Measurements from ENCODE around the gene PRKAA1. TPM values are rescaled to one million over a fixed set of nuclear protein-coding genes. Genes with fewer than 3 reads are reported as not detected.

PRKAA1 gene
- total and polyA plus RNA-seq, 2 of the 13 experiments (the other 11 are each of a cell fraction or from before 2014, with no cell fraction given), result 36.6 to 58.0 TPM

DNA sequence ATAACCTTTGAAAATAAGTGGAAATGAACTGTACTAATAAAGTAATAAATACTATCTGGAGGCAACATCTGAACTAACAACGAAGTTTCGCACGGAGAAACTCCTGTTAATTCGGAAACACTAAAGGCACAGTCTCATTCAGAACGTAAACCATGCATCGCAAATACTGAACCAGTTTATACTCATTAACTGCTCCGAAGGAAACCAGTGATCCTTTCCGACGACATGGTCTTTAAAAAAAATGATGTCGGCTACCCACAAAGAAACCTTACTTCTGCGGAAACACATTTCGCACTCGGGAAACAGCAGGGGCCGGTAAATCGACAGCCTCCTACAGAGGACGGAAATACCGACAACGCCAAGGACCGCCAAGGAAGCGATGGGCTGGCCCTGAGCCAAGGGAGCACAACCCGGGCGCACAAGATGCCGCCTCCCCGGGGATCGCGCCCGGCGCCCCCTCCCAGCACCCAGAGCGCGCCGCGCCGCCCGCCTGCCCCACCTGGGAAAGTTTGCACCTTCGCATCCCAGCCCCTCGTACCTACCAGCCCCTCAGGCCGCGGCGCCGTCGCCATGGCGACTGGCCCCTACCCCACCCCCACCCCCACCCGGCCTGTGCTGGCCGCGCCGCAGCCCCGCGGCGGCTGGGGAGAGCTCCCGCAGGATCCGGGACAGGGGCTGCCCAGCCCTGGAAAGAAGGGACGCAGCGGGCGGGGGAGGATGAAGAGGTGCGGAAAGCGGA, 732 bp downstream of the PRKAA1 start (continued):
- TF ChIP-seq RARG (CRISPR knock-in tag; IDR thresholded peaks at IDR 0.05; ENCODE audit: low read depth) (no peak), ZNF572 (CRISPR knock-in tag; IDR thresholded peaks at IDR 0.05) (no peak), POLR2AphosphoS2 (IDR thresholded peaks at IDR 0.05; ENCODE audit: low read depth, low read length) (no peak), FOXM1 (CRISPR knock-in tag; IDR thresholded peaks at IDR 0.05) (no peak), SMARCC2 (IDR thresholded peaks at IDR 0.05) (no peak), ZNF354B (CRISPR knock-in tag; IDR thresholded peaks at IDR 0.05) (no peak), ZBTB21 (CRISPR knock-in tag; IDR thresholded peaks at IDR 0.05) (no peak), SRSF9 (IDR thresholded peaks at IDR 0.05; ENCODE audit: borderline replicate concordance, insufficient read depth, low read depth, low read length, poor library complexity, severe bottlenecking) (no peak), RAD51 (IDR thresholded peaks at IDR 0.05; ENCODE audit: borderline replicate concordance) (no peak), ZNF644 (CRISPR knock-in tag; IDR thresholded peaks at IDR 0.05; ENCODE audit: low read depth) (no peak), MAFK (conservative IDR thresholded peaks at IDR 0.05 in 1 of 2, IDR thresholded peaks at IDR 0.05 in 1 of 2; ENCODE audit: low read length in 2 of 2) (no peak), SNRNP70 (IDR thresholded peaks at IDR 0.05; ENCODE audit: low read depth, low read length) (no peak), ZSCAN31 (CRISPR knock-in tag; IDR thresholded peaks at IDR 0.05; ENCODE audit: low read depth) (no peak), NFIC (IDR thresholded peaks at IDR 0.05; ENCODE audit: low read length) (no peak), ZNF660 (CRISPR knock-in tag; IDR thresholded peaks at IDR 0.05; ENCODE audit: borderline replicate concordance, low read depth) (no peak), ZFP62 (CRISPR knock-in tag; IDR thresholded peaks at IDR 0.05) (no peak), KLF12 (CRISPR knock-in tag; IDR thresholded peaks at IDR 0.05; ENCODE audit: borderline replicate concordance) (no peak), ZNF883 (CRISPR knock-in tag; IDR thresholded peaks at IDR 0.05; ENCODE audit: not compliant biosample characterization) (no peak), ZNF350 (CRISPR knock-in tag; IDR thresholded peaks at IDR 0.05; ENCODE audit: borderline replicate concordance, low read depth) (no peak), SMAD1 (CRISPR knock-in tag; IDR thresholded peaks at IDR 0.05; ENCODE audit: borderline replicate concordance, low read depth) (no peak)
- TF ChIP-seq, protein P1, sequence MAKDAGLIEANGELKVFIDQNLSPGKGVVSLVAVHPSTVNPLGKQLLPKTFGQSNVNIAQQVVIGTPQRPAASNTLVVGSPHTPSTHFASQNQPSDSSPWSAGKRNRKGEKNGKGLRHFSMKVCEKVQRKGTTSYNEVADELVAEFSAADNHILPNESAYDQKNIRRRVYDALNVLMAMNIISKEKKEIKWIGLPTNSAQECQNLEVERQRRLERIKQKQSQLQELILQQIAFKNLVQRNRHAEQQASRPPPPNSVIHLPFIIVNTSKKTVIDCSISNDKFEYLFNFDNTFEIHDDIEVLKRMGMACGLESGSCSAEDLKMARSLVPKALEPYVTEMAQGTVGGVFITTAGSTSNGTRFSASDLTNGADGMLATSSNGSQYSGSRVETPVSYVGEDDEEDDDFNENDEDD (CRISPR knock-in tag; IDR thresholded peaks at IDR 0.05; ENCODE audit: borderline replicate concordance), result no peak
- TF ChIP-seq, protein P2, sequence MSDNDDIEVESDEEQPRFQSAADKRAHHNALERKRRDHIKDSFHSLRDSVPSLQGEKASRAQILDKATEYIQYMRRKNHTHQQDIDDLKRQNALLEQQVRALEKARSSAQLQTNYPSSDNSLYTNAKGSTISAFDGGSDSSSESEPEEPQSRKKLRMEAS (IDR thresholded peaks at IDR 0.05), result 0 out of 2 replicates have a peak, but pooled peaks have one; percentile 10
- TF ChIP-seq, protein P3, sequence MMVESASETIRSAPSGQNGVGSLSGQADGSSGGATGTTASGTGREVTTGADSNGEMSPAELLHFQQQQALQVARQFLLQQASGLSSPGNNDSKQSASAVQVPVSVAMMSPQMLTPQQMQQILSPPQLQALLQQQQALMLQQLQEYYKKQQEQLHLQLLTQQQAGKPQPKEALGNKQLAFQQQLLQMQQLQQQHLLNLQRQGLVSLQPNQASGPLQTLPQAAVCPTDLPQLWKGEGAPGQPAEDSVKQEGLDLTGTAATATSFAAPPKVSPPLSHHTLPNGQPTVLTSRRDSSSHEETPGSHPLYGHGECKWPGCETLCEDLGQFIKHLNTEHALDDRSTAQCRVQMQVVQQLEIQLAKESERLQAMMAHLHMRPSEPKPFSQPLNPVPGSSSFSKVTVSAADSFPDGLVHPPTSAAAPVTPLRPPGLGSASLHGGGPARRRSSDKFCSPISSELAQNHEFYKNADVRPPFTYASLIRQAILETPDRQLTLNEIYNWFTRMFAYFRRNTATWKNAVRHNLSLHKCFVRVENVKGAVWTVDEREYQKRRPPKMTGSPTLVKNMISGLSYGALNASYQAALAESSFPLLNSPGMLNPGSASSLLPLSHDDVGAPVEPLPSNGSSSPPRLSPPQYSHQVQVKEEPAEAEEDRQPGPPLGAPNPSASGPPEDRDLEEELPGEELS (CRISPR knock-in tag; IDR thresholded peaks at IDR 0.05), result no peak
- TF ChIP-seq, protein P4, sequence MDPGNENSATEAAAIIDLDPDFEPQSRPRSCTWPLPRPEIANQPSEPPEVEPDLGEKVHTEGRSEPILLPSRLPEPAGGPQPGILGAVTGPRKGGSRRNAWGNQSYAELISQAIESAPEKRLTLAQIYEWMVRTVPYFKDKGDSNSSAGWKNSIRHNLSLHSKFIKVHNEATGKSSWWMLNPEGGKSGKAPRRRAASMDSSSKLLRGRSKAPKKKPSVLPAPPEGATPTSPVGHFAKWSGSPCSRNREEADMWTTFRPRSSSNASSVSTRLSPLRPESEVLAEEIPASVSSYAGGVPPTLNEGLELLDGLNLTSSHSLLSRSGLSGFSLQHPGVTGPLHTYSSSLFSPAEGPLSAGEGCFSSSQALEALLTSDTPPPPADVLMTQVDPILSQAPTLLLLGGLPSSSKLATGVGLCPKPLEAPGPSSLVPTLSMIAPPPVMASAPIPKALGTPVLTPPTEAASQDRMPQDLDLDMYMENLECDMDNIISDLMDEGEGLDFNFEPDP (CRISPR knock-in tag; conservative IDR thresholded peaks at IDR 0.05), result no peak
- TF ChIP-seq, protein P5, sequence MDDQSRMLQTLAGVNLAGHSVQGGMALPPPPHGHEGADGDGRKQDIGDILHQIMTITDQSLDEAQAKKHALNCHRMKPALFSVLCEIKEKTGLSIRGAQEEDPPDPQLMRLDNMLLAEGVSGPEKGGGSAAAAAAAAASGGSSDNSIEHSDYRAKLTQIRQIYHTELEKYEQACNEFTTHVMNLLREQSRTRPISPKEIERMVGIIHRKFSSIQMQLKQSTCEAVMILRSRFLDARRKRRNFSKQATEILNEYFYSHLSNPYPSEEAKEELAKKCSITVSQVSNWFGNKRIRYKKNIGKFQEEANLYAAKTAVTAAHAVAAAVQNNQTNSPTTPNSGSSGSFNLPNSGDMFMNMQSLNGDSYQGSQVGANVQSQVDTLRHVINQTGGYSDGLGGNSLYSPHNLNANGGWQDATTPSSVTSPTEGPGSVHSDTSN (CRISPR knock-in tag; IDR thresholded peaks at IDR 0.05; ENCODE audit: borderline replicate concordance), result no peak

All from HepG2 (cell line).